SK-N-SH (cell line): ENCODE results near the gene ZNF236. TPM values are rescaled to one million over a fixed set of nuclear protein-coding genes. Genes with fewer than 3 reads are reported as not detected.

Experiments
- CTCF ChIA-PET: fragments of 300-600, 350-600 bp; formaldehyde crosslinking; extraction: SDS; loops from one replicate; lab custom pipeline; 2021; lab: Yijun Ruan, JAX
- POLR2A ChIA-PET: fragments of 350-600 bp; sonication (Branson Sonifier 250); formaldehyde crosslinking; extraction: SDS; loops from one replicate; lab custom pipeline; 2020; ENCODE audit warnings: antibody characterized with exemption, inconsistent platforms; lab: Yijun Ruan, JAX
- DNase-seq: peaks from one replicate; pipeline ENCODE4 v3.0.0; 2012
- H2AFZ ChIP-seq: fragments of 200-600 bp; sonication (generic); 2 replicates; pipeline ENCODE4 v1.8.1; 2016; ENCODE audit warnings: antibody characterized with exemption, mild to moderate bottlenecking, low read depth
- H3F3A ChIP-seq: fragments of 200-600 bp; sonication (generic); replicated peaks from 2 replicates; pipeline ENCODE3; 2016; ENCODE audit warnings: antibody characterized with exemption, mild to moderate bottlenecking; ENCODE audit not compliant: insufficient read depth
- H3K27ac ChIP-seq, 2 experiments: fragments of 200-500 bp in 1 of 2; fragments of 200-600 bp in 1 of 2; sonication (Bioruptor generic) in 1 of 2; sonication (generic), shearing (Covaris generic) in 1 of 2; 2 replicates each; pipeline versions ENCODE4 v1.5.1 to v1.6.1; 2014 to 2016; ENCODE audit warnings: low read depth in 2 of 2, inconsistent platforms in 1 of 2, low read length in 1 of 2, mild to moderate bottlenecking in 1 of 2, mixed read lengths in 1 of 2
- H3K27me3 ChIP-seq: fragments of 200-600 bp; sonication (generic), shearing (Covaris generic); 2 replicates; pipeline ENCODE4 v1.6.1; 2016; ENCODE audit warnings: mixed run types; ENCODE audit not compliant: insufficient read depth
- H3K36me3 ChIP-seq, 2 experiments: fragments of 200-500 bp in 1 of 2; fragments of 200-600 bp in 1 of 2; sonication (Bioruptor generic) in 1 of 2; sonication (generic) in 1 of 2; replicated peaks in 1 of 2; 2 replicates each; pipeline versions ENCODE3 to v1.5.1; 2014 to 2016; ENCODE audit warnings: low read length in 1 of 2, mild to moderate bottlenecking in 1 of 2; ENCODE audit not compliant: insufficient read depth in 2 of 2, control insufficient read depth in 1 of 2
- H3K4me1 ChIP-seq, 2 experiments: fragments of 200-500 bp in 1 of 2; fragments of 200-600 bp in 1 of 2; sonication (Bioruptor generic) in 1 of 2; sonication (generic), shearing (Covaris generic) in 1 of 2; 2 replicates each; pipeline versions ENCODE4 v1.5.1 to v1.6.1; 2014 to 2016; ENCODE audit warnings: low read depth in 1 of 2, low read length in 1 of 2, mixed run types in 1 of 2; ENCODE audit not compliant: insufficient read depth in 2 of 2, control insufficient read depth in 1 of 2
- H3K4me2 ChIP-seq: fragments of 200-600 bp; sonication (generic), shearing (Covaris generic); 2 replicates; pipeline ENCODE4 v1.6.1; 2017; ENCODE audit warnings: mixed run types
- H3K4me3 ChIP-seq, 2 experiments: fragments of 200-500 bp in 1 of 2; fragments of 200-600 bp in 1 of 2; sonication (Bioruptor generic) in 1 of 2; sonication (generic), shearing (Covaris generic) in 1 of 2; 2 replicates each; pipeline versions ENCODE4 v1.5.1 to v1.8.1; 2014 to 2016; ENCODE audit warnings: low read depth in 2 of 2, inconsistent platforms in 1 of 2, low read length in 1 of 2, mild to moderate bottlenecking in 1 of 2, mixed read lengths in 1 of 2, moderate library complexity in 1 of 2
- H3K79me2 ChIP-seq: fragments of 200-600 bp; sonication (generic); 2 replicates; pipeline ENCODE4 v1.8.1; 2017; ENCODE audit warnings: mild to moderate bottlenecking; ENCODE audit not compliant: insufficient read depth
- H3K9ac ChIP-seq: fragments of 200-600 bp; sonication (generic); 2 replicates; pipeline ENCODE4 v1.6.1; 2017; ENCODE audit warnings: mixed run types
- H3K9me2 ChIP-seq: fragments of 200-600 bp; sonication (generic); 2 replicates; pipeline ENCODE4 v1.6.1; 2017; ENCODE audit warnings: mixed run types
- H3K9me3 ChIP-seq: fragments of 200-600 bp; sonication (generic); 2 replicates; pipeline ENCODE4 v1.6.1; 2017; ENCODE audit warnings: mixed run types, mild to moderate bottlenecking, moderate library complexity
- H4K20me1 ChIP-seq: fragments of 200-600 bp; sonication (generic); 2 replicates; pipeline ENCODE4 v1.6.1; 2017; ENCODE audit warnings: mild to moderate bottlenecking, mixed run types; ENCODE audit not compliant: insufficient read depth
- EZH2phosphoT487 ChIP-seq: fragments of 200-600 bp; sonication (generic); IDR thresholded peaks from 2 replicates; pipeline ENCODE4 v1.6.1; 2017; ENCODE audit warnings: low read depth, mixed run types, mild to moderate bottlenecking, antibody characterized with exemption, moderate library complexity, borderline replicate concordance
- FOSL2 ChIP-seq: IDR thresholded peaks from 2 replicates; pipeline ENCODE4 v1.4.0; 2012; ENCODE audit warnings: low read depth, mild to moderate bottlenecking, moderate library complexity, borderline replicate concordance
- FOXM1 ChIP-seq: IDR thresholded peaks from 2 replicates; pipeline ENCODE4 v1.4.0; 2012; ENCODE audit warnings: low read depth, mild to moderate bottlenecking
- GABPA ChIP-seq: IDR thresholded peaks from 2 replicates; pipeline ENCODE4 v1.4.0; 2012; ENCODE audit warnings: low read depth, mild to moderate bottlenecking
- GATA2 ChIP-seq: sonication (generic); formaldehyde crosslinking; IDR thresholded peaks from 2 replicates; pipeline ENCODE4 v1.5.0; 2020; ENCODE audit warnings: mild to moderate bottlenecking, missing genetic modification reagents
- IRF3 ChIP-seq: fragments of 150-350 bp; IDR thresholded peaks from 2 replicates; pipeline ENCODE4 v1.6.1; 2016; ENCODE audit warnings: mild to moderate bottlenecking, low read depth, low read length
- JUND ChIP-seq: IDR thresholded peaks from 2 replicates; pipeline ENCODE4 v1.4.0; 2012
- MAX ChIP-seq: IDR thresholded peaks from 2 replicates; pipeline ENCODE4 v1.4.0; 2012; ENCODE audit warnings: low read depth
- MEF2A ChIP-seq: IDR thresholded peaks from 2 replicates; pipeline ENCODE4 v1.4.0; 2012; ENCODE audit warnings: low read depth, borderline replicate concordance
- NFIC ChIP-seq: IDR thresholded peaks from 2 replicates; pipeline ENCODE4 v1.4.0; 2012; ENCODE audit warnings: borderline replicate concordance
- PBX3 ChIP-seq: IDR thresholded peaks from 2 replicates; pipeline ENCODE4; 2012
- RAD21 ChIP-seq: IDR thresholded peaks from 2 replicates; pipeline ENCODE4 v1.6.1; 2012; ENCODE audit warnings: mild to moderate bottlenecking, low read length
- RXRA ChIP-seq: IDR thresholded peaks from 2 replicates; pipeline ENCODE4 v1.4.0; 2012; ENCODE audit warnings: low read depth, mild to moderate bottlenecking, borderline replicate concordance
- SMC3 ChIP-seq: IDR thresholded peaks from 2 replicates; pipeline ENCODE4 v1.6.1; 2012; ENCODE audit warnings: low read depth, low read length, improper control_type of control experiment
- TAF1 ChIP-seq: IDR thresholded peaks from 2 replicates; pipeline ENCODE4 v1.6.1; 2012; ENCODE audit warnings: low read depth, mild to moderate bottlenecking, low read length, moderate library complexity, borderline replicate concordance
- TEAD4 ChIP-seq: IDR thresholded peaks from 2 replicates; pipeline ENCODE4 v1.4.0; 2012; ENCODE audit warnings: mild to moderate bottlenecking, borderline replicate concordance; ENCODE audit not compliant: insufficient read depth
- USF1 ChIP-seq: IDR thresholded peaks from 2 replicates; pipeline ENCODE4 v1.4.0; 2012; ENCODE audit warnings: low read depth, borderline replicate concordance
- YY1 ChIP-seq: IDR thresholded peaks from 2 replicates; pipeline ENCODE4 v1.4.0; 2012; ENCODE audit warnings: low read depth, mild to moderate bottlenecking
- ZBTB33 ChIP-seq: IDR thresholded peaks from 2 replicates; pipeline ENCODE4 v1.4.0; 2012; ENCODE audit warnings: low read depth, borderline replicate concordance
- WGBS: methylation state at CpG from one replicate; pipeline ENCODE4 v1.1.6; 2017; ENCODE audit warnings: low lambda C conversion rate; 5-methylcytosine and 5-hydroxymethylcytosine counted together
- polyA plus RNA-seq, 3 experiments: library from polyadenylated mRNA; depleted of rRNA; stranded (reverse); fragments of >200 nt; gene quantifications; 2 replicates each; pipeline ENCODE4 v1.2.3, GENCODE V29; 2012

ZNF236 gene
- polyA plus RNA-seq, 1 of the 3 experiments (the other 2 are of a cell fraction), result 4.2 TPM

- WGBS, result 88% methylated on average over 26 of the region's 29 CpGs
- H3K27me3 ChIP-seq, result no peaks in the 10 kb centered on the region
- no peak overlapping the region for H3K4me2 ChIP-seq
- H3K36me3 ChIP-seq, result no peaks in the 10 kb centered on the region
- H3F3A ChIP-seq, result no peaks in the 10 kb centered on the region
- no peak overlapping the region for H3K4me3 ChIP-seq
- H2AFZ ChIP-seq, result no peak overlapping the region
- H3K9ac ChIP-seq, result no peak overlapping the region
- CTCF ChIA-PET, result interaction anchor here (0.8 to 2.6 kb wide), 4 partner anchors 11 to 187 kb away, joined by 3 to 10 read pairs (median 6); no protein-coding TSS in a partner anchor
- TF ChIP-seq RXRA (no peak), GATA2 (CRISPR knock-in tag) (no peak), MAX (no peak)
- TF ChIP-seq, all 33 proteins: peak for 0
- no peak for DNase-seq
- H3K9me3 ChIP-seq, result no peaks in the 10 kb centered on the region
- H3K27ac ChIP-seq, result no peak overlapping the region
- POLR2A ChIA-PET, result no interaction called here
- no peaks in the 10 kb centered on the region for H3K9me2 ChIP-seq
- no peaks in the 10 kb centered on the region for H4K20me1 ChIP-seq
- no peaks in the 10 kb centered on the region for H3K79me2 ChIP-seq
- H3K4me1 ChIP-seq, result peaks cover 0 to 10% of the 10 kb centered on the region in 2 experiments; a peak in 1 of 4 replicates
Observed at GRCh38 chr18:76988827-76989646, 166.7 kb downstream of the ZNF236 start.

- Histone ChIP-seq H3K27me3 (no peaks in the 10 kb centered on the region), H3K4me2 (no peak overlapping the region), H4K20me1 (no peaks in the 10 kb centered on the region), H3K4me3 (no peak overlapping the region), H3K9me2 (no peaks in the 10 kb centered on the region), H3K27ac (no peak overlapping the region), H3K36me3 (no peaks in the 10 kb centered on the region), H3K9me3 (no peaks in the 10 kb centered on the region), H2AFZ (no peak overlapping the region), H3K9ac (no peak overlapping the region), H3K4me1 (peaks cover 0 to 10% of the 10 kb centered on the region in 2 experiments; a peak in 1 of 4 replicates), H3F3A (no peaks in the 10 kb centered on the region), H3K79me2 (no peaks in the 10 kb centered on the region)
- no peak for DNase-seq
- ChIA-PET POLR2A (no interaction called here), CTCF (interaction anchor here (1.1 to 2.6 kb wide), 3 partner anchors 11 to 186 kb away, joined by 3 to 10 read pairs (median 9); no protein-coding TSS in a partner anchor)
- no peak for TF ChIP-seq IRF3
- TF ChIP-seq FOXM1, result no peak
- TF ChIP-seq YY1, result no peak
- TF ChIP-seq GABPA, result no peak
- TF ChIP-seq FOSL2, result no peak
- TF ChIP-seq ZBTB33, result no peak
- no peak for TF ChIP-seq MEF2A
- no peak for TF ChIP-seq PBX3
- TF ChIP-seq SMC3, result no peak
- TF ChIP-seq JUND, result no peak
- no peak for TF ChIP-seq EZH2phosphoT487
- no peak for TF ChIP-seq TEAD4
- no peak for TF ChIP-seq NFIC
- no peak for TF ChIP-seq RAD21
- TF ChIP-seq MAX, result no peak
- no peak for TF ChIP-seq GATA2 (CRISPR knock-in tag)
- no peak for TF ChIP-seq TAF1
- no peak for TF ChIP-seq USF1
- WGBS, result 81% methylated on average over 13 of the region's 28 CpGs
Observed at GRCh38 chr18:76989647-76990190, 167.4 kb downstream of the ZNF236 start.
